ENCODE measurements around the gene NR0B2.
"Not testable (repeated sequence)": the region's sequence is repeated elsewhere in the genome, so short reads cannot be mapped to it uniquely, and the experiment has no call there.

Gene NR0B2

GRCh38 chr1:26913754-26914619, at the start of gene NR0B2:
TSS of gene NR0B2 (minus strand) at chr1:26913975. CDS start at chr1:26913940, 35 bp downstream.
- DNase-seq: no peak

GRCh38 chr1:26961826-26962225, 48.1 kb upstream of the NR0B2 start:
- peak; percentile 33 for DNase-seq

- no peak for DNase-seq
Measured at GRCh38 chr1:26960625-26960966, 46.8 kb upstream of the NR0B2 start.

GRCh38 chr1:26959722-26960624, 46.2 kb upstream of the NR0B2 start, which contains the start of gene KDF1:
TSS of gene KDF1 (minus strand) at chr1:26960468. CDS start at chr1:26952380, 8,088 bp downstream.
- DNase-seq: no peak

GRCh38 chr1:26959270-26959669, 45.5 kb upstream of the NR0B2 start:
- no peak for DNase-seq

- no peak for DNase-seq
Measured at GRCh38 chr1:26957306-26957705, 43.5 kb upstream of the NR0B2 start.

GRCh38 chr1:26956321-26956720, 42.5 kb upstream of the NR0B2 start:
- DNase-seq: no peak

GRCh38 chr1:26953374-26953773, 39.6 kb upstream of the NR0B2 start:
- no peak for DNase-seq

GRCh38 chr1:26951821-26952497, 38.2 kb upstream of the NR0B2 start:
- DNase-seq: no peak

GRCh38 chr1:26951216-26951615, 37.4 kb upstream of the NR0B2 start:
- DNase-seq: no peak

- DNase-seq: no peak
Measured at GRCh38 chr1:26950602-26951001, 36.8 kb upstream of the NR0B2 start.

GRCh38 chr1:26949926-26950319, 36.1 kb upstream of the NR0B2 start:
- no peak for DNase-seq

- no peak for DNase-seq
Measured at GRCh38 chr1:26949266-26949925, 35.6 kb upstream of the NR0B2 start.

GRCh38 chr1:26948725-26949057, 34.9 kb upstream of the NR0B2 start:
- DNase-seq: not testable (repeated sequence)

- DNase-seq: no peak
Measured at GRCh38 chr1:26946270-26946669, 32.5 kb upstream of the NR0B2 start.

- DNase-seq: no peak
Measured at GRCh38 chr1:26945728-26946127, 32.0 kb upstream of the NR0B2 start.

GRCh38 chr1:26945138-26945537, 31.4 kb upstream of the NR0B2 start:
- no peak for DNase-seq

- no peak for DNase-seq
Measured at GRCh38 chr1:26942656-26943055, 28.9 kb upstream of the NR0B2 start.

GRCh38 chr1:26941311-26941710, 27.5 kb upstream of the NR0B2 start:
- DNase-seq: no peak

- DNase-seq: no peak
Measured at GRCh38 chr1:26938659-26939025, 24.9 kb upstream of the NR0B2 start.

- no peak for DNase-seq
Measured at GRCh38 chr1:26938004-26938658, 24.4 kb upstream of the NR0B2 start.

- no peak for DNase-seq
Measured at GRCh38 chr1:26936823-26937222, 23.0 kb upstream of the NR0B2 start.

Measured in SIG-M5 (cell line).